Pancreas (tissue), 10 donors: ENCODE measurements around the gene ZFAND2B. TPM values are rescaled to one million over a fixed set of nuclear protein-coding genes. Genes with fewer than 3 reads are reported as not detected.

Experiments
- ATAC-seq, 4 donors: fragments of 200-7000 bp; cut with Tn5 transposase; one replicate each; pipeline versions ENCODE4 v1.8.0 to v1.9.1; 2020; ENCODE audit warnings: mild to moderate bottlenecking in 4 of 4, moderate library complexity in 4 of 4
- DNase-seq, 6 donors: peaks; one replicate each; pipeline ENCODE4 v3.0.0-alpha.2; 2020
- FAIRE-seq: peaks from 2 replicates; lab custom pipeline; 2012; peaks lifted over from hg19 to GRCh38; lab: Jason Lieb, UNC
- H3K27ac ChIP-seq, 4 donors: fragments of 200-600 bp; sonication (generic); 1 replicate in 3 of 4; 2 replicates in 1 of 4; pipeline versions ENCODE4 v1.5.0 to v1.8.0; 2020
- H3K27me3 ChIP-seq, 4 donors: fragments of 200-600 bp; one replicate each; pipeline ENCODE4 v1.8.0; 2021
- H3K36me3 ChIP-seq, 3 donors: fragments of 200-600 bp; sonication (generic) in 1 of 3; one replicate each; pipeline versions ENCODE4 v1.5.0 to v1.8.0; 2020 to 2021
- H3K4me1 ChIP-seq, 3 donors: fragments of 200-600 bp; one replicate each; pipeline ENCODE4 v1.8.0; 2021
- H3K4me3 ChIP-seq, 4 donors: fragments of 200-600 bp; sonication (generic) in 2 of 4; one replicate each; pipeline versions ENCODE4 v1.5.0 to v1.8.0; 2020 to 2021
- H3K9me3 ChIP-seq, 4 donors: fragments of 200-600 bp; one replicate each; pipeline ENCODE4 v1.8.0; 2021
- CTCF ChIP-seq, 4 donors: fragments of 200-600 bp; sonication (generic) in 3 of 4; IDR thresholded peaks; one replicate each; pipeline versions ENCODE4 v1.5.0 to v1.8.0; 2021; ENCODE audit warnings: antibody characterized with exemption in 4 of 4
- WGBS, 2 donors: extraction: QIAGEN DNeasy Blood & Tissue Kit; methylation state at CpG; one replicate each; pipeline ENCODE4 v1.1.7; 2013; 5-methylcytosine and 5-hydroxymethylcytosine counted together
- intact Hi-C, 3 donors: fragments of 100-400 bp; cut with DNase I; formaldehyde crosslinking; loops; one replicate each; pipeline versions ENCODE4 v1.11.1 to v1.14.2; 2022
- polyA plus RNA-seq, 2 donors: library from polyadenylated mRNA; stranded (reverse); fragments of 200-250 nt; gene quantifications; one replicate each; pipeline ENCODE4 v1.2.3, GENCODE V29; 2013
- total RNA-seq, 6 donors: library from RNA; stranded (reverse); fragmentation: NEBNext Ultra II Directional in 4 of 6; extraction: Animal tissue kit (Norgen Biotek cat#: 25700) in 4 of 6; gene quantifications; one replicate each; pipeline versions ENCODE4 v1.2.1 to v1.2.4, GENCODE V29; 2021 to 2023
- donor health status: healthy with polysubstance abuse.
- donor health status: DM: no; HTN: no; CAD: no; lungs with moderate emphysema.
- donor health status: DM: no; HTN: no; CAD: no.
- donor health status: control.
- donor health status: control.
- donor health status: Bipolar disorder and iron deficiency.
- donor health status: DM: yes; HTN: yes; CAD: no.
- donor health status: DM: no; HTN: no; CAD: no.
- donor health status: DM: no; HTN: no; CAD: no.
- donor health status: DM: yes; HTN: yes; CAD: no.

Gene ZFAND2B
- total and polyA plus RNA-seq, 8 donors = 18.9 to 66.9 (median 27.1) TPM

GRCh38 chr2:219159771-219160185, 46.8 kb upstream of the ZFAND2B start:
- Histone ChIP-seq H3K36me3 (peaks cover 0 to 6% (median 0%) of the 10 kb centered on the region in 3 donors), H3K27me3 (no peaks in the 10 kb centered on the region), H3K9me3 (no peaks in the 10 kb centered on the region), H3K4me1 (peaks cover 0 to 4% (median 0%) of the 10 kb centered on the region in 3 donors), H3K4me3 (peak overlapping the region; percentile 40 to 61 (median 54)), H3K27ac (peak overlapping the region in 2 of 4 donors; percentile 83 to 94)
- no peak for FAIRE-seq
- no peak for ATAC-seq
- TF ChIP-seq CTCF (IDR thresholded peaks at IDR 0.05) = no peak
- DNase-seq = no peak
- intact Hi-C loops = loop anchor here in 2 of 3 donors (10.0 kb wide), 3 partner anchors 105 to 145 kb away; partner anchors contain the start of gene PTPRN (in 1 of the 2)
- WGBS, 2 donors = 3 to 5% methylated on average over 18 of the region's 18 CpGs

- Histone ChIP-seq H3K4me1 (peaks cover 0 to 4% (median 0%) of the 10 kb centered on the region in 3 donors), H3K36me3 (peaks cover 0 to 6% (median 0%) of the 10 kb centered on the region in 3 donors), H3K4me3 (peak within 1 kb of the TSS; percentile 40 to 61 (median 54)), H3K27me3 (no peaks in the 10 kb centered on the region), H3K9me3 (no peaks in the 10 kb centered on the region), H3K27ac (peak within 1 kb of the TSS; percentile 83 to 94 (median 84))
- ATAC-seq = peak; percentile 94 to 98 (median 94)
- intact Hi-C loops = loop anchor here in 1 of 3 donors (10.0 kb wide), 1 partner anchor 144 kb away; the partner anchor contains the start of gene PTPRN
- TF ChIP-seq CTCF (IDR thresholded peaks at IDR 0.05) = peak; percentile 97 to 99 (median 98)
- FAIRE-seq = no peak
- WGBS, 2 donors = 0 to 1% methylated on average over 64 to 70 of the region's 70 CpGs
- peak; percentile 94 to 98 (median 98) for DNase-seq
These were observed 46.2 kb upstream of the ZFAND2B start, which contains the start of gene NHEJ1 for GRCh38 chr2:219160186-219161017. Gene NHEJ1 (minus strand): TSS chr2:219160815. CDS start chr2:219158362, 2,453 bp downstream.

- no peak for ATAC-seq
- intact Hi-C loops = loop anchor here in 1 of 3 donors (10.0 kb wide), 1 partner anchor 144 kb away; the partner anchor contains the start of gene PTPRN
- Histone ChIP-seq H3K36me3 (peaks cover 0 to 6% (median 0%) of the 10 kb centered on the region in 3 donors), H3K4me1 (peaks cover 0 to 4% (median 0%) of the 10 kb centered on the region in 3 donors), H3K4me3 (peak overlapping the region in 2 of 4 donors; percentile 53 to 55), H3K27me3 (no peaks in the 10 kb centered on the region), H3K9me3 (no peaks in the 10 kb centered on the region), H3K27ac (peak overlapping the region in 3 of 4 donors; percentile 83 to 94 (median 86))
- WGBS, 2 donors = 60 to 72% methylated on average over 4 of the region's 4 CpGs
- FAIRE-seq = no peak
- no peak for DNase-seq
- no peak for TF ChIP-seq CTCF (IDR thresholded peaks at IDR 0.05)
These were observed 45.5 kb upstream of the ZFAND2B start for GRCh38 chr2:219161097-219161496.

GRCh38 chr2:219163156-219163555, 43.4 kb upstream of the ZFAND2B start:
- no peak for FAIRE-seq
- WGBS, 2 donors = 82 to 89% methylated on average over 6 of the region's 6 CpGs
- no peak for TF ChIP-seq CTCF (IDR thresholded peaks at IDR 0.05)
- Histone ChIP-seq H3K4me3 (no peak overlapping the region), H3K36me3 (no peaks in the 10 kb centered on the region), H3K27ac (no peak overlapping the region), H3K27me3 (no peaks in the 10 kb centered on the region), H3K4me1 (peaks cover 0 to 4% (median 0%) of the 10 kb centered on the region in 3 donors), H3K9me3 (no peaks in the 10 kb centered on the region)
- intact Hi-C loops = loop anchor here in 1 of 3 donors (10.0 kb wide), 1 partner anchor 142 kb away; the partner anchor contains the start of gene PTPRN
- DNase-seq = no peak
- no peak for ATAC-seq
